LoVo (cell line): Measurements from ENCODE around the gene NOL4L.
"Not testable (repeated sequence)": the region's sequence is repeated elsewhere in the genome, so short reads cannot be mapped to it uniquely, and the experiment has no call there.

Experiments used
- DNase-seq: peaks from one replicate; pipeline ENCODE4 v3.0.0-alpha.2; 2016; ENCODE audit warnings: low spot score

Gene NOL4L

GRCh38 chr20:32421290-32421689 lies 163.8 kb downstream of the NOL4L start:
- no peak for DNase-seq

GRCh38 chr20:32418376-32418775 lies 166.8 kb downstream of the NOL4L start:
- no peak for DNase-seq

DNA sequence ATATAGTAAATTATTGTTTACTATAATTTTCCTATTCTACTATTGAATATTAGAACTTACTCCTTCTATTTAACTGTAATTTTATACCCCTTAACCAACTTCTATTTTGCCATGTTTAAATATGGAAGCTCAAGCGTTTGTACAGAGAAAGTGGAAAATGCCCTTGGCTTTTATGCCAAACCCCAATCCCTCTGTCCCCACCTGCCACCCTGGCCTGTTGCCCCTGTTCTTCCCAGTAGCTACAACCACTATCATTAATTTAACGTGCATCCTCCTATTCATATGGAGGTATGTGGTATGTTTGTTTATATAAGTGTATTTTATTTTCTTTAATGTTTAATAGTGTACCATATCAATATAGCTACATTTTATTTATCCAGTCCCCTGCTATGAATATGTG lies 168.9 kb downstream of the NOL4L start:
- DNase-seq = no peak

GRCh38 chr20:32415494-32415893 lies 169.6 kb downstream of the NOL4L start:
- no peak for DNase-seq

GRCh38 chr20:32411955-32412706 lies 173.0 kb downstream of the NOL4L start:
- no peak for DNase-seq

GRCh38 chr20:32407131-32407750 lies 177.9 kb downstream of the NOL4L start:
- DNase-seq = not testable (repeated sequence)

DNA sequence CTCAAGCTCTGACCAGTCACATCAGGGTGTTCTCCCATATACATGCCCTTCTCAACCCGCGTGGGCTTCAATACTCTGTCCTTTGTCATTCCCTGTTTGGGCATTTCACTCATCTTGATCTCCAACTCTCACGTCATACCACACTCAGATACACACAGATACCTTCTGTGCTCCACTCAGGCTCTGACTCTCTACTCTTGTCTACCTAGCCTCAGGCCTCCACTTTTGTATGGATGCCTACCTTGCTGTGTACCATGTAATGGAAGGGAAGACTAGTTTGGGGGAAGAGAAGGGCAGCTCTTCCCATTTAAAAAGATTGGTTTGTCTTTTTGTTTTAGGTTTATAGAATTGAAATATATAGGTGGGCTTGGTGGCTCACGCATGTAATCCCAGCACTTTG lies 178.4 kb downstream of the NOL4L start:
- no peak for DNase-seq

- no peak for DNase-seq
Observed at GRCh38 chr20:32404017-32404416, 181.1 kb downstream of the NOL4L start.

DNA sequence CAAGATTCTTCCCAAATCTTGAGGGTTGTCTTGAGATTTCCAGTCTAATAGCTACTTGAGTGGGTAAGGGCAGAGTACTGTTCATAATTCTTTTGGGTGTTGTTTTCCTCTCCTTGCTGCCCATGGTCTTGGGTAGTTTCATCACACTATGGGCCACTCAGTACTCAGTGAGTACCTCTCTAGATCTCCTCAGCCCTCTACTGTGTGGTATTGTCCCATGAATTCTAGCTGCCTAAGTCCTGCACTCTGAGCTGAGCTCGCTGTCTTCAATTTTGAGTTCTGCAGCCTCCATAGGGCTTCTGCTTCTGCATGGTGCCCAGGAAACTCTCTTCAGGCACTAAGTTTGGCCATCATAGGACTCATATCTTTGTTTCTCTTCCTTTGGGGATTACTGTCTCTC lies 184.7 kb downstream of the NOL4L start:
- no peak for DNase-seq

DNA sequence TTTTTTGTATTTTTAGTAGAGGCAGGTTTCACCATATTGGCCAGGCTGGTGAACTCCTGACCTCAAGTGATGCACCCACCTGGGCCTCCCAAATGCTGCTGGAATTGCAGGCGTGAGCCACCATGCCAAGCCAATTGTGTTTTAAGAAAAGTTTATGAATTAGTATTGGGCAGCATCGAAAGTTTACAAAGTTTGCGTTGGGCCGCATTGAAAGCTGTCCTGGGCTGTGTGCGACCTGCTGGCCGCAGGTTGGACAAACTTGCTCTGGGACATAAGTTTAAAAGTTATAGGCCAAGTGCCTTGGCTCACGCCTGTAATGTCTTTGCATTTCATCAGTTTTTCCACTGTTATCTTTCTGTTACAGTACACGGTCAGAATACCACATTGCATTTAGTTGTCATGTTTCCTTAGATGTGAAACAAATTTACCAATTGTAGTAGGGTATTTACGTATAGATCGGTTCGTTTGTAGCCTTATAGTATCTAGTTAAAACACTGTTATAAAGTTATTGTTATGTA lies 187.5 kb downstream of the NOL4L start:
- DNase-seq = no peak

DNA sequence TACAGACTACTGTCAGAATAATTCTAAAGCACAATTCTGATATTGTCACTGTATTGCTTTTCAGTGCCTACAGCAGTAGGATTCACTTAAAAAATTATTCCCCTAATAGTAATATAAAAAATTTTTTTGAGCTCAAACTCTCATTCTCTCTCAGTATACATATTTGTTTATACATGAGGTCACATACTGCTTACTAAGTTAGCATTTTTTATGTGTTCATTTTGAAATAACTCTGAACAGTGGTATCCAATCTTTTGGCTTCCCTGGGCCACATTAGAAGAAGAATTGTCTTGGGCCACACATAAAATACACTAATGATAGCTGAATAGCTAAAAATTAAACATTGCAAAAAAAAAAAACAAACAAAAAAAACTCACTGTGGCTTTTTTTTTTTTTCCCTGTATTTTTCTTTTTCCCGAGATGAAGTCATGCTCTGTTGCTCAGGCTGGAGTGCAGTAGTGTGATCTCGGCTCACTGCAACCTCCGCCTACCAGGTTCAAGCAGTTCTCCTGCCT lies 188.4 kb downstream of the NOL4L start:
- no peak for DNase-seq

DNA sequence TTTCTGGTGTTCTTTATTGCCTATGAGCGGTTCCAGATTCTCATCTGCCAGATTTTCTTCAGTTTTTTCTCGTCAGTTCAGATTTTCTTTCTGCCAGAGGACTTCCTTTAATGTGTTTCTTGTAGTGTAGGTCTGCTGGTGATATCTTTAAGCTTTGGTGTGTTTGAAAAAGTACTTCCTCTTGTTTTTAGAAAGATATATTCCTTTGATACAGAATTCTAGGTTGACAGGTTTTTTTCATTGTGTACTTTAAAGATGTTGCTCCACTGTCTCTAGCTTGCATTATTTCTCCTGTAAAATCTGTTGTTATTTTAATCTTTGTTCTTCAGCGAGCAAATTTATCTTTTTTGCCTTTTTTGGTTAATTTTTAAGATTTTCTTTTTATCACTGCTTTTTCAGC lies 190.1 kb downstream of the NOL4L start:
- no peak for DNase-seq
